K562 (cell line): ENCODE results near the gene FAHD2A. TPM values are rescaled to one million over a fixed set of nuclear protein-coding genes. Genes with fewer than 3 reads are reported as not detected.

Source experiments
- BHLHE40 ChIP-seq: IDR thresholded peaks from 2 replicates; pipeline ENCODE4 v1.6.1; 2011; ENCODE audit warnings: low read length, improper control_type of control experiment
- CREM ChIP-seq: IDR thresholded peaks from 2 replicates; pipeline ENCODE4 v1.6.1; 2014; ENCODE audit warnings: antibody characterized with exemption, low read depth
- HCFC1 ChIP-seq: IDR thresholded peaks from 2 replicates; pipeline ENCODE4 v1.6.1; 2012; ENCODE audit warnings: low read depth, low read length, improper control_type of control experiment
- L3MBTL2 ChIP-seq: fragments of 450-650 bp; IDR thresholded peaks from 2 replicates; pipeline ENCODE4 v1.6.1; 2016; ENCODE audit warnings: mild to moderate bottlenecking, moderate library complexity
- NUFIP1 ChIP-seq: fragments of 450-650 bp; IDR thresholded peaks from 2 replicates; pipeline ENCODE4 v1.6.1; 2018; ENCODE audit not compliant: partially characterized antibody
- RAD21 ChIP-seq, 2 experiments: fragments of 250-450 bp in 1 of 2; fragments of 450-650 bp in 1 of 2; sonication (Bioruptor Pico) in 1 of 2; formaldehyde crosslinking in 1 of 2; IDR thresholded peaks in 1 of 2; conservative IDR thresholded peaks in 1 of 2; 2 replicates each; pipeline versions ENCODE4 v1.4.0 to v1.8.0; 2020 to 2022; ENCODE audit warnings: mild to moderate bottlenecking in 2 of 2, moderate library complexity in 1 of 2
- RB1 ChIP-seq: fragments of 450-650 bp; IDR thresholded peaks from 2 replicates; pipeline ENCODE4 v1.6.1; 2017; ENCODE audit warnings: low read depth, mild to moderate bottlenecking
- SMARCC2 ChIP-seq: fragments of 450-650 bp; IDR thresholded peaks from 2 replicates; pipeline ENCODE4 v1.6.1; 2017; ENCODE audit warnings: antibody characterized with exemption, moderate library complexity, mild to moderate bottlenecking, low read depth
- XRCC5 ChIP-seq: fragments of 200-400 bp; formaldehyde crosslinking; IDR thresholded peaks from 2 replicates; pipeline ENCODE4 v1.6.1; 2017; ENCODE audit warnings: low read depth, mild to moderate bottlenecking, low read length
- YY1 ChIP-seq, 3 experiments: IDR thresholded peaks; 2 replicates each; pipeline ENCODE4 v1.6.1; 2011; ENCODE audit warnings: low read length in 2 of 3, mild to moderate bottlenecking in 2 of 3, moderate library complexity in 2 of 3, borderline replicate concordance in 1 of 3, control low read depth in 1 of 3, low read depth in 1 of 3; ENCODE audit not compliant: insufficient read depth in 3 of 3, insufficient replicate concordance in 2 of 3, control insufficient read depth in 1 of 3, insufficient read length in 1 of 3; ENCODE audit errors: extremely low read depth in 1 of 3
- ZNF24 ChIP-seq: fragments of 450-650 bp; IDR thresholded peaks from 2 replicates; pipeline ENCODE4 v1.6.1; 2016
- polyA plus RNA-seq, 8 experiments: library from polyadenylated mRNA; depleted of rRNA in 4 of 8; stranded (reverse) in 5 of 8; unstranded in 3 of 8; fragments of >200 nt; fragmentation: Nextera tagmentation in 2 of 8; fragmentation: Illumina TruSeq in 1 of 8; extraction: Ambion mirVana in 2 of 8; extraction: Trizol in 1 of 8; gene quantifications; 2 replicates each; pipeline versions ENCODE4 v1.2.1 to v1.2.3, GENCODE V29; 2011 to 2014; ENCODE audit warnings: inconsistent platforms in 1 of 8, missing spikeins in 1 of 8
- total RNA-seq, 7 experiments: library from RNA; depleted of rRNA in 6 of 7; stranded (reverse); fragments of >200 nt in 6 of 7; fragmentation: Illumina TruSeq in 2 of 7; extraction: Trizol in 2 of 7; gene quantifications; 2 replicates each; pipeline versions ENCODE4 v1.2.1 to v1.2.3, GENCODE V29; 2011 to 2021; ENCODE audit warnings: low replicate concordance in 1 of 7
- TF ChIP-seq, protein P1 (sequence below): fragments of 450-650 bp; IDR thresholded peaks from 2 replicates; pipeline ENCODE4 v1.6.1; 2018; ENCODE audit not compliant: partially characterized antibody
- TF ChIP-seq, protein P2 (sequence below), 3 experiments: IDR thresholded peaks in 2 of 3; conservative IDR thresholded peaks in 1 of 3; 2 replicates each; pipeline ENCODE4 v1.5.1; 2011 to 2012; ENCODE audit warnings: low read length in 3 of 3, mild to moderate bottlenecking in 3 of 3, control low read depth in 2 of 3, improper control_type of control experiment in 1 of 3, inconsistent platforms in 1 of 3, low read depth in 1 of 3, mixed read lengths in 1 of 3, moderate library complexity in 1 of 3; ENCODE audit not compliant: insufficient read depth in 2 of 3
- TF ChIP-seq, protein P3 (sequence below): fragments of 250-450 bp; sonication (Bioruptor Pico); IDR thresholded peaks from 2 replicates; pipeline ENCODE4 v1.4.0; 2020; ENCODE audit warnings: mild to moderate bottlenecking
- TF ChIP-seq, protein P4 (sequence below), 2 experiments: IDR thresholded peaks; 2 replicates each; pipeline ENCODE4 v1.6.1; 2011; ENCODE audit warnings: borderline replicate concordance in 1 of 2, control low read depth in 1 of 2, low read depth in 1 of 2, low read length in 1 of 2, mild to moderate bottlenecking in 1 of 2, mixed read lengths in 1 of 2, moderate library complexity in 1 of 2; ENCODE audit not compliant: insufficient read depth in 1 of 2, insufficient read length in 1 of 2, poor library complexity in 1 of 2, severe bottlenecking in 1 of 2; ENCODE audit errors: extremely low read depth in 1 of 2

Gene FAHD2A
- total and polyA plus RNA-seq, 9 of the 15 experiments (the other 6 are each of a cell fraction or from before 2014, with no cell fraction given), result 13.8 to 41.0 (median 30.4) TPM

DNA sequence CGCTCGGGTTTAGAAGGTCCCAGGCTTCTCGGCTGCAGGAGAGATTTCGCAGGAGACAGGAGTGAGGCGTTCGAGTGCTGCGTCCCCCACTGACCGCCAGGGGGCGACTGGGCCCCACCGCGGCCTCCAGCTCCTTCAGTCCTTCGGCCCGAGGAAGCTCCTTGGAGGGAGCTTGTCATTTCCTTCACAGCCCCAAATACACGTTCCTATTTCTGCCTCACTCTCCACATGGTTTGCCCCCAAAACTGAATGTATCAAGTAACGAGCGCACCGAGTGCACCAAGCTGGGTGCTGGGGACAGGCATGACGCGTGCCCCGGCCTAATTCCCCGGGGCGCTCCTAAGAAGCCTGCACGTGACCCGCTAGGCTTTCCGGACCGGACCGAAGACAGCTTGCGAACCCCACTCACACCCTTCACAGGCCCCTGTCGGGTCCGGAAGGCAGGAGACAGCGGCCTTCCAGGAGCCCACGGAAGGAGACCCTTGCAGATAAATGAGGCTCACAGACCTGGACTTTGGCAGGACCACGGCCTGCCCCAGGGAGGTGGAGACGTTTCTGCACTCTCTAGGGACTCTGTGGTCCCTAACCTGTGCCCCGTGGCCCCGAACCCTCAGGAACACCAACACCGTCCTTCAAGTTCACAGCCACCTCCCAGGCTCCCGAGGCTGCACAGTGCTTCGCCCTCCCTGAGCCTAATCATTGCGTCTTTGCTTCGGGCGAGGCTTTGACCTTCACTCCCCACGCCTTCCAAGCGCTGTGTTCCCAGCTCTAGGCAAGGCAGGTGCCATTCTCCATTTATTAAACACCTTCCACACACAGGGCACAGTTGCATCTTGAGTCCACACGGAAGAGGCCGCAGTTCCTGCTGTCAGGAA lies 13.0 kb upstream of the FAHD2A start (continued):
- TF ChIP-seq NUFIP1 (no peak), CREM (0 out of 2 replicates have a peak, but pooled peaks have one; percentile 32), YY1 (IDR thresholded peaks at IDR 0.05; ENCODE audit: borderline replicate concordance in 1 of 3, control insufficient read depth in 1 of 3, extremely low read depth in 1 of 3, insufficient read depth in 3 of 3, insufficient read length in 1 of 3, insufficient replicate concordance in 2 of 3, low read depth in 1 of 3, low read length in 2 of 3) (peak in 1 of 3 experiments; percentile 21), HCFC1 (peak; percentile 14; the same call in 1 of the 2 replicates), RAD21 (CRISPR knock-in tag; conservative IDR thresholded peaks at IDR 0.05 in 1 of 2, IDR thresholded peaks at IDR 0.05 in 1 of 2) (peak; percentile 49 to 74), SMARCC2 (no peak), XRCC5 (peak; percentile 42; the same call in 1 of the 2 replicates), ZNF24 (peak; percentile 61), L3MBTL2 (peak; percentile 35; the same call in 1 of the 2 replicates), RB1 (peak; percentile 62; the same call in 1 of the 2 replicates), BHLHE40 (0 out of 2 replicates have a peak, but pooled peaks have one; percentile 16)
- TF ChIP-seq, protein P1, sequence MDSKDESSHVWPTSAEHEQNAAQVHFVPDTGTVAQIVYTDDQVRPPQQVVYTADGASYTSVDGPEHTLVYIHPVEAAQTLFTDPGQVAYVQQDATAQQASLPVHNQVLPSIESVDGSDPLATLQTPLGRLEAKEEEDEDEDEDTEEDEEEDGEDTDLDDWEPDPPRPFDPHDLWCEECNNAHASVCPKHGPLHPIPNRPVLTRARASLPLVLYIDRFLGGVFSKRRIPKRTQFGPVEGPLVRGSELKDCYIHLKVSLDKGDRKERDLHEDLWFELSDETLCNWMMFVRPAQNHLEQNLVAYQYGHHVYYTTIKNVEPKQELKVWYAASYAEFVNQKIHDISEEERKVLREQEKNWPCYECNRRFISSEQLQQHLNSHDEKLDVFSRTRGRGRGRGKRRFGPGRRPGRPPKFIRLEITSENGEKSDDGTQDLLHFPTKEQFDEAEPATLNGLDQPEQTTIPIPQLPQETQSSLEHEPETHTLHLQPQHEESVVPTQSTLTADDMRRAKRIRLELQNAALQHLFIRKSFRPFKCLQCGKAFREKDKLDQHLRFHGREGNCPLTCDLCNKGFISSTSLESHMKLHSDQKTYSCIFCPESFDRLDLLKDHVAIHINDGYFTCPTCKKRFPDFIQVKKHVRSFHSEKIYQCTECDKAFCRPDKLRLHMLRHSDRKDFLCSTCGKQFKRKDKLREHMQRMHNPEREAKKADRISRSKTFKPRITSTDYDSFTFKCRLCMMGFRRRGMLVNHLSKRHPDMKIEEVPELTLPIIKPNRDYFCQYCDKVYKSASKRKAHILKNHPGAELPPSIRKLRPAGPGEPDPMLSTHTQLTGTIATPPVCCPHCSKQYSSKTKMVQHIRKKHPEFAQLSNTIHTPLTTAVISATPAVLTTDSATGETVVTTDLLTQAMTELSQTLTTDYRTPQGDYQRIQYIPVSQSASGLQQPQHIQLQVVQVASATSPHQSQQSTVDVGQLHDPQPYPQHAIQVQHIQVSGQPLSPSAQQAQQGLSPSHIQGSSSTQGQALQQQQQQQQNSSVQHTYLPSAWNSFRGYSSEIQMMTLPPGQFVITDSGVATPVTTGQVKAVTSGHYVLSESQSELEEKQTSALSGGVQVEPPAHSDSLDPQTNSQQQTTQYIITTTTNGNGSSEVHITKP, result no peak
- TF ChIP-seq, protein P2, sequence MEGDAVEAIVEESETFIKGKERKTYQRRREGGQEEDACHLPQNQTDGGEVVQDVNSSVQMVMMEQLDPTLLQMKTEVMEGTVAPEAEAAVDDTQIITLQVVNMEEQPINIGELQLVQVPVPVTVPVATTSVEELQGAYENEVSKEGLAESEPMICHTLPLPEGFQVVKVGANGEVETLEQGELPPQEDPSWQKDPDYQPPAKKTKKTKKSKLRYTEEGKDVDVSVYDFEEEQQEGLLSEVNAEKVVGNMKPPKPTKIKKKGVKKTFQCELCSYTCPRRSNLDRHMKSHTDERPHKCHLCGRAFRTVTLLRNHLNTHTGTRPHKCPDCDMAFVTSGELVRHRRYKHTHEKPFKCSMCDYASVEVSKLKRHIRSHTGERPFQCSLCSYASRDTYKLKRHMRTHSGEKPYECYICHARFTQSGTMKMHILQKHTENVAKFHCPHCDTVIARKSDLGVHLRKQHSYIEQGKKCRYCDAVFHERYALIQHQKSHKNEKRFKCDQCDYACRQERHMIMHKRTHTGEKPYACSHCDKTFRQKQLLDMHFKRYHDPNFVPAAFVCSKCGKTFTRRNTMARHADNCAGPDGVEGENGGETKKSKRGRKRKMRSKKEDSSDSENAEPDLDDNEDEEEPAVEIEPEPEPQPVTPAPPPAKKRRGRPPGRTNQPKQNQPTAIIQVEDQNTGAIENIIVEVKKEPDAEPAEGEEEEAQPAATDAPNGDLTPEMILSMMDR (IDR thresholded peaks at IDR 0.05 in 2 of 3, conservative IDR thresholded peaks at IDR 0.05 in 1 of 3; ENCODE audit: insufficient read depth in 2 of 3, low read depth in 1 of 3, low read length in 3 of 3), result peak; percentile 89 to 95 (median 93)
- TF ChIP-seq, protein P3, sequence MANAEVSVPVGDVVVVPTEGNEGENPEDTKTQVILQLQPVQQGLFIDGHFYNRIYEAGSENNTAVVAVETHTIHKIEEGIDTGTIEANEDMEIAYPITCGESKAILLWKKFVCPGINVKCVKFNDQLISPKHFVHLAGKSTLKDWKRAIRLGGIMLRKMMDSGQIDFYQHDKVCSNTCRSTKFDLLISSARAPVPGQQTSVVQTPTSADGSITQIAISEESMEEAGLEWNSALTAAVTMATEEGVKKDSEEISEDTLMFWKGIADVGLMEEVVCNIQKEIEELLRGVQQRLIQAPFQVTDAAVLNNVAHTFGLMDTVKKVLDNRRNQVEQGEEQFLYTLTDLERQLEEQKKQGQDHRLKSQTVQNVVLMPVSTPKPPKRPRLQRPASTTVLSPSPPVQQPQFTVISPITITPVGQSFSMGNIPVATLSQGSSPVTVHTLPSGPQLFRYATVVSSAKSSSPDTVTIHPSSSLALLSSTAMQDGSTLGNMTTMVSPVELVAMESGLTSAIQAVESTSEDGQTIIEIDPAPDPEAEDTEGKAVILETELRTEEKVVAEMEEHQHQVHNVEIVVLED (CRISPR knock-in tag), result no peak
- TF ChIP-seq, protein P4, sequence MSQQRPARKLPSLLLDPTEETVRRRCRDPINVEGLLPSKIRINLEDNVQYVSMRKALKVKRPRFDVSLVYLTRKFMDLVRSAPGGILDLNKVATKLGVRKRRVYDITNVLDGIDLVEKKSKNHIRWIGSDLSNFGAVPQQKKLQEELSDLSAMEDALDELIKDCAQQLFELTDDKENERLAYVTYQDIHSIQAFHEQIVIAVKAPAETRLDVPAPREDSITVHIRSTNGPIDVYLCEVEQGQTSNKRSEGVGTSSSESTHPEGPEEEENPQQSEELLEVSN (IDR thresholded peaks at IDR 0.05; ENCODE audit: borderline replicate concordance in 1 of 2, extremely low read depth in 1 of 2, insufficient read depth in 1 of 2, insufficient read length in 1 of 2, low read depth in 1 of 2, low read length in 1 of 2, poor library complexity in 1 of 2, severe bottlenecking in 1 of 2), result peak in 1 of 2 experiments; percentile 63
